RPMI8226 (cell line): ENCODE data around the gene TMEM19.

Source experiments
- DNase-seq: peaks from one replicate; pipeline ENCODE4 v3.0.0-alpha.2; 2015

TMEM19 gene

GRCh38 chr12:71685914-71686657 is at the start of gene TMEM19:
Gene TMEM19, plus strand, starts transcription at chr12:71686082. Its CDS starts 599 bp downstream, at chr12:71686681.
- peak; percentile 95 for DNase-seq

- peak; percentile 75 for DNase-seq
Observed at GRCh38 chr12:71636704-71637115, 49.2 kb upstream of the TMEM19 start.

- DNase-seq = no peak
Observed at GRCh38 chr12:71638499-71638898, 47.4 kb upstream of the TMEM19 start.

GRCh38 chr12:71639341-71639760 is 46.5 kb upstream of the TMEM19 start:
- peak; percentile 24 for DNase-seq

- DNase-seq = no peak
Observed at GRCh38 chr12:71640316-71640715, 45.6 kb upstream of the TMEM19 start.

GRCh38 chr12:71641390-71641789 is 44.5 kb upstream of the TMEM19 start:
- DNase-seq = no peak

GRCh38 chr12:71642264-71642663 is 43.6 kb upstream of the TMEM19 start:
- DNase-seq = no peak

GRCh38 chr12:71645268-71645667 is 40.6 kb upstream of the TMEM19 start:
- DNase-seq = no peak

- no peak for DNase-seq
Observed at GRCh38 chr12:71646512-71646911, 39.4 kb upstream of the TMEM19 start.

GRCh38 chr12:71648537-71648936 is 37.3 kb upstream of the TMEM19 start:
- no peak for DNase-seq

GRCh38 chr12:71649401-71649800 is 36.5 kb upstream of the TMEM19 start:
- no peak for DNase-seq

GRCh38 chr12:71652656-71653055 is 33.2 kb upstream of the TMEM19 start:
- no peak for DNase-seq

GRCh38 chr12:71653137-71653536 is 32.7 kb upstream of the TMEM19 start:
- no peak for DNase-seq

GRCh38 chr12:71654200-71654599 is 31.7 kb upstream of the TMEM19 start:
- no peak for DNase-seq

- DNase-seq = no peak
Observed at GRCh38 chr12:71655495-71655894, 30.4 kb upstream of the TMEM19 start.

GRCh38 chr12:71655907-71656306 is 30.0 kb upstream of the TMEM19 start:
- no peak for DNase-seq

GRCh38 chr12:71656740-71657139 is 29.1 kb upstream of the TMEM19 start:
- DNase-seq = no peak

- DNase-seq = no peak
Observed at GRCh38 chr12:71661977-71662530, 23.8 kb upstream of the TMEM19 start.

- peak; percentile 61 for DNase-seq
Observed at GRCh38 chr12:71662849-71663560, 22.9 kb upstream of the TMEM19 start.

- DNase-seq = peak; percentile 98
Observed at GRCh38 chr12:71663561-71664410, 22.1 kb upstream of the TMEM19 start, which contains the start of the genes THAP2 and ZFC3H1. Gene THAP2, plus strand, starts transcription at chr12:71664301. Its CDS starts 209 bp downstream, at chr12:71664510. Gene ZFC3H1, minus strand, starts transcription at chr12:71663848. Its CDS starts 238 bp downstream, at chr12:71663610.

- DNase-seq = peak; percentile 4
Observed at GRCh38 chr12:71664411-71665089, 21.3 kb upstream of the TMEM19 start.

GRCh38 chr12:71665090-71665463 is 20.8 kb upstream of the TMEM19 start:
- peak; percentile 10 for DNase-seq
